Left cardiac atrium (tissue), 4 donors: ENCODE data around the gene CARD11. TPM values are rescaled to one million over a fixed set of nuclear protein-coding genes. Genes with fewer than 3 reads are reported as not detected.
"Not testable (repeated sequence)": the region's sequence is repeated elsewhere in the genome, so short reads cannot be mapped to it uniquely, and the experiment has no call there.

Source experiments
- ATAC-seq, 2 donors: fragments of 200-7000 bp; cut with Tn5 transposase; one replicate each; pipeline ENCODE4 v1.9.1; 2020; ENCODE audit warnings: mild to moderate bottlenecking in 2 of 2, moderate library complexity in 2 of 2
- DNase-seq: peaks from one replicate; pipeline ENCODE4 v3.0.0-alpha.2; 2020
- intact Hi-C, 2 donors: fragments of 100-400 bp; cut with DNase I; formaldehyde crosslinking; loops; one replicate each; pipeline versions ENCODE4 v1.14.1 to v1.15.1; 2022 to 2023
- total RNA-seq, 2 donors: library from RNA; stranded (reverse); fragmentation: NEBNext Ultra II Directional; extraction: Animal tissue kit (Norgen Biotek cat#: 25700); gene quantifications; one replicate each; pipeline ENCODE4 v1.2.1, GENCODE V29; 2021
- donor health status: DM: no; HTN: yes; CAD: no.
- donor health status: DM: no; HTN: yes; CAD: no; lungs with severe emphysema.
- donor health status: DM: yes; HTN: yes; CAD: no.
- donor health status: Dilated cardiomyopathy.

CARD11 gene
- total RNA-seq, 2 donors from 2014 or later: 0.42 to 1.3 TPM

DNA sequence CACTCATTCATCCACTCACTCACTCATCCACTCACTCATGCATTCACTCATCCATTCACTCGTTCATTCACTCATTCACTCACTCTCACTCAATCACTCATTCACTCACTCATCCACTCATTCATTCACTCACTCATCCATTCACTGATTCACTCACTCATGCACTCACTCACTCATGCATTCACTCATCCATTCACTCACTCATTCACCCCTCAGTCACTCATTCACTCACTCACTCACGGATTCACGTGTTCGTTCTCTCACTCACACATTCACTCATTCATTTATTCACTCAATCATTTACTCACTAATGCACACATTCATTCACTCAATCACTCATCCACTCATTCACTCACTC, 73.4 kb downstream of the CARD11 start:
- no peak for DNase-seq
- ATAC-seq: no peak
- intact Hi-C loops: no loop called here

DNA sequence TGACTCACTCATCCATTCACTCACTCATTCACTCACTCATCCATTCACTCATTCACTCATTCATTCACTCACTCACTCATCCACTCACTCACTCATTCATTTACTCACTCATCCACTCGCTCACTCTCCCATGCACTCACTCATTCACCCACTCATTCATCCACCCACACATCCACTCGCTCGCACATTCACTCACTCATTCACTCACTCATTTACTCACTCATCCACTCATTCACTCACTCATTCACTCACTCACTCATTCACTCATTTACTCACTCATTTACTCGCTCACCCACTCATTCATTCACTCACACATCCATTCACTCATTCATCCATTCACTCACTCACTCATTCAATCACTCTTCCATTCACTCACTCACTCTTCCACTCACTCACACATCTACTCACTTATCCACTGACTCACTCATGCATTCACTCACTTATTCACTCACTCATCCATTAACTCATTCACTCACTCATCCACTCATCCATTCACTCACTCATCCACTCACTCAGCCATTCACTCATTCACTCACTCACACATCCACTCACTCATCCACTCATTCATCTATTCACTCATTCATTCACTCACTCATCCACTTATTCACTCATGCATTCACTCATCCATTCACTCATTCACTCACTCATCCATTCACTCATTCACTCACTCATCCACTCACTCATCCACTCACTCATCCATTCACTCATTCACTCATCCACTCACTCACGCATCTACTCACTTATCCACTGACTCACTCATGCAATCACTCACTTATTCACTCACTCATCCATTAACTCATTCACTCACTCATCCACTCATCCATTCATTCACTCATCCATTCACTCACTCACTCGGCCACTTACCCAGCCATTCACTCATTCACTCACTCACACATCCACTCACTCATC, 74.0 kb downstream of the CARD11 start:
- ATAC-seq (no peak), DNase-seq (no peak)
- intact Hi-C loops: no loop called here

DNA sequence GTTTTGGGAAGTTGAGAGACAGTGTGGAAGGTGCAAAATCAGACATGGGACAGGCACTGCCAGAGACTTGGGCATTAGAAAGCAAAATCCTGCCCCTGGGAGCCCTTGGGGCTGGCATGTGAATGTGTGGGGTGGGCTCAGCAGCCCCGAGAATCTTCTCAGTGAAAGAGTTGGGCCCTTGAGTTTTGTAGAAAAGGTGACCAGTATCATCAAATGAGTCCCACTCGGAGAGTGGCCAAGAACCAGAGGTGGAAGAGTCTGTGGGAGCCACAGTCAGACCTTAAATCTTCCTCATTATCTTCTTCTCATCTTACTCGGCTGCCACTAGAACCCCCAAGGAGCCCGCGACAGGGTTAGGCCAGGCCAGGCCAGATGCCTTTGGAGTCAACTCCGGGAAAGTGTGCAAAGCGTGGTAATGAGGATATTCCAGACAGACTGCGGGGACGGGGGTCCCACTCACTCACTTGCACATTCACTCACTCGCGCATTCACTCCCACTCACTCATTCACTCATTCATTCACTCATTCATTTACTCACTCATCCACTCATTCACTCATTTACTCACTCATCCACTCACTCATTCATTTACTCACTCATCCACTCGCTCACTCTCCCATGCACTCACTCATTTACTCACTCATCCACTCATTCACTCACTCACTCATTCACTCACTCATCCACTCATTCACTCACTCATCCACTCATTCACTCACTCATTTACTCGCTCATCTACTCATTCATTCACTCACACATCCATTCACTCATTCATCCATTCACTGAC, 74.9 kb downstream of the CARD11 start:
- DNase-seq: no peak
- intact Hi-C loops: no loop called here
- no peak for ATAC-seq

DNA sequence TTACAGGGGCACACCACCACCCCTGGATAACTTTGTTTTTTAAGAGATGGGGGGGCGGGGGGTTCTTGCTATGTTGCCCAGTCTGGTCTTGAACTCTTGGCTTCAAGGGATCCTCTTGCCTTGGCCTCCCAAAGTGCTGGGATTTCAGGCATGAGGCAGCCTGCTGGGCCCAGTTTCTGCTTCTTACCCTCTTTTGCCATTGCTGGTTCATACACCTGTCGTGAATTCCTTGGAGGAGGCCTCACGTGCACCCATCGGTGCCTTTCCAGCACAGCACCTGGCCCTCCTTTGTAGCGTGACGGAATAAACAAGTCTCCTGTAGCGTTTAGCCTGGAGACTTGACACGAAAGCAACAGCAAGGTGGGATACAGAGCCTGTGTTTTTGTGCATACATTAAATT, 75.5 kb downstream of the CARD11 start:
- DNase-seq (no peak), ATAC-seq (no peak)
- intact Hi-C loops: no loop called here

DNA sequence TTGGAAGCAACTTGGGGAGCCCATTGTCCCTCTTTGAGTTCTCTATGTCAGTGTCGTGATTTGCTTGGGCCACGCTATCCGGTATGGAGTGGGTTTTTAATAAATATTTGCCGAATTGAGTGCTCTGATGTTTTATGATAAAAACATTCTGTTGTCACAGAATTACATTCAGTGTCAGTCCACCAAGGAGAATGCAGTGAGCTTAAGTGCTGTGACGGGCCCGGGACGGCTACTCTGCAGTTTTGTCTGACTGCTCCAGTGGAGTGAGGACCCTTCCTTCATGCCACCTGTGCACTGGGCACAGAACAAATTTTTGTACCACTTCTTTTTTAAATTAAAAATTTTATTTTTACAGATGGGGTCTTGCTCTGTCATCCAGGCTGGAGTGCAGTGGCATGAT, 76.0 kb downstream of the CARD11 start:
- no peak for DNase-seq
- intact Hi-C loops: no loop called here

DNA sequence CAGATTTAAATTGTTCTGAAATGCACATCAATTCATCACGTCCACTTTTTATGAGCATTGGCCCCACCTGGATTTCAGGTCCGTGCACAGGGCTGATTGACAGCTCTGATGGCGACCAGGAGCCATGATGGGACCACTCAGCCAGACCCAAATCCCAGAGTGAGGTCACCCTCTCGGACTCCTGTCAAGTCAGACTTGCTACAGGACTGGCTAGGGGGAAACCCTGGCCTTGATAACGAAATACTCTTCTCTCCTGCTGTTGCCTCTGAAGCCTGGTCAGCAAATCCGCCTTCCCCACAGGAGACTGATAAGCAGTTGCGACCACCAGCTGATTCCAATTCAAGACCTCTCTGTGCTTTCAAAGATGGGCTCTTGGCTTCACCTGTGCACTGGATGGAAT, 76.4 kb downstream of the CARD11 start:
- no peak for DNase-seq
- no peak for ATAC-seq
- intact Hi-C loops: no loop called here

More for the DNA sequence above, 76.0 kb downstream of the CARD11 start:
- no peak for ATAC-seq

DNA sequence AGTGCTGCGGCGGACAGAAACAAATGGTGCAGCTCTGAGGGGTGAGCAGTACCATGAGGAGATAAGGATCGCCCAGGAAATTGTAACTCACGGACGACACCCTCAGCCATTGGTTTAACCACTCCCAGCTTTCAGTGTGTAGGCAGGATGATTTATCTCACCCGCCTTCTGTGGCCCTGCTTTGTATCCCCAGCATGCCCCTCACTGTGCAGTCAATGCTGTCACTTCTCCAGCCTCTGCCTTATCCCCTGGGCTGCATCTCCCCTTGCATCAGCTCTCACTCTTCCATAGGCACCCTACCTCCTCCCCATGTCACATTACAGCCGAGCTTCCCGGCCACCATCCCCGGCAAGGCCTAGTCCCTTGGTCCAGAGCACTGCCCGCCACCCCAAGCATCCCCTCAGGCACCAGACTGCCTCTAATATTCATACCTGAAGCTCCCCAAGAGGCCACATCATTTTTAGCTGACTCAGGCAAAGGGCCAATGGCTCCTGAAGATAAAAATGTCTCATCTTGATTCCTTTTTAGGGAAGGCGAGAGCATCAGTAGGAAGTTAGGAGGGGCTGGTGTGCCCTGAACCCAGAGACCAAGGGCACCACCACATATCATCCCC, 77.1 kb downstream of the CARD11 start:
- ATAC-seq: no peak
- DNase-seq: no peak
- intact Hi-C loops: no loop called here

DNA sequence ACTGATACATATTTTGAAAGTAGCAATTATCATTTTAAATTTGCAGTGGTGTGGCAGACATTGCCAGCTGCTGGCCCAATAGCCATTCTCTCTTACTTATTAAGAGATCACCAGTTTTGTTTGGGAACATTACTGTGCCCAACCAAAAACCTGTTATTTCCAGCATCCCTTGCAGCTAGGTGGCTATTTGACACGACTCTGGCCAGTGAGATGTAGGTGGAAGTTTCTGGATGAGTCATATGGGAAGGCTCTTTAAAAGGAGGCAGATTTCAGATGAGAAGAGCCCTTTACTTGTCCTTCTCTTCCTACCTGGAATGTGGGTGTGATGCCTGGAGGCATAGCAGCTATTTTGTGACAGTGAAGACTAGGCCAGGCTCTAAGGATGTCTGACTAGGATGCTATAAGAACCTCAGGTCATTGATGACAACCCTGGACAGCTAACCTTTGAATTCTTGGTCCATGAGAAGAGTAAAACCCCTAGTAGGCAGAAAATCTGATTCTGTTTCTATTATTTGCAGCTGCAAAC, 77.9 kb downstream of the CARD11 start:
- no peak for DNase-seq
- intact Hi-C loops: no loop called here

DNA sequence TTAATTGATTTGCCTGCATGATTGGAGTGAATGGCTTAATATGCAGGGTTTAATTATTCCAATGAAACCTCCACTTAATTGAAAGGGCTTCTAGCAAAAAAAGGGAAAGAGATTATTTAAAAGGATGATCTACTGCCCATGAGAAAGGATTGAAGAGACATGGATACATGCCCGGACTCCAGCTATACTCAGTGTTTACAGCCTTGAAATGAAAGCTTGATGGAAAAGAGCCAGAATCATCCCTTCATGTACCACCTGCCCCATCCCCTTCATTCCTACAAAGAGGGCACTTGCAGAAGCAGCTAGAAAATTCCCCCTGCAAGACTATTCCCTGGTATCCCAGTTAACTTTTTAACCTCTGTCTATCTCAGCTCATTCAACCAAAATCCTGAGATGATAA, 78.4 kb downstream of the CARD11 start:
- ATAC-seq (no peak), DNase-seq (no peak)
- intact Hi-C loops: no loop called here

More for the DNA sequence above, 77.9 kb downstream of the CARD11 start:
- no peak for ATAC-seq

DNA sequence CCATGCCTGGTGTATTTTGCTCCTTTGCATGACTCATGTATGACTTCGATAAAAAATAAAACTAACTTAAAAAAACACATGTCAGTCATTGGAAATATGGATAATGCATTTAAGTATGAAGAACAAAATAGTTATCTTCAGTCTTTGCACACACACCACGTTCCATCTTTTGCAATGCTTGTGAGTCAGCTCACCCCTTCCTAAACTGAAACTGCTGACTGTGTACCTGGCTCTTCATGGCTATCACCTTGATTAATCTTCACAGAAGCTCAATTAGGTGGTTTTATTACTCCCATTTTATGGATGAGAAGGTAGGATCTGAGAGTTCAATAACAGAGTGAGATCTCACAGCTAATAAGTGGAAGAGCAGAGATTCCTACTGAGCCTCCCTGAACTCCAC, 79.5 kb downstream of the CARD11 start:
- ATAC-seq (no peak), DNase-seq (no peak)
- intact Hi-C loops: no loop called here

DNA sequence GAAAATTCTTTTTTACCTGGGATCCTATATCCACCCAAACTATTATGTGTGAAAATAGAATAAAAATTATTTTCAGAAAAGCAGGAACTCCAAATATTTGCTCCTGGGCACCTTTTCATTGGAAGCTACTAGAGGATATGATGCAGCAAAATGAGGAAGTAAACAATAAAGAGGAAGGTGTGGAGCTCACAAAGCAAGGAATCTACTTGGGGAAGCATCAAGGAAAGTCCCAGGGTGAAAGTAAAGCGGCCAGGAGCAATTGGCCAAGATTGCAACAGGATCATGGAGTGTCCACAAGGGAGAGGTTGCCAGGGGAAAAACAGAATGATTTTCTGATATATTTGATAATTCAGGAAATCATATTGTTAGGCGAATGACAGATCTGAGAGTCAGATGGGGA, 80.8 kb downstream of the CARD11 start:
- intact Hi-C loops: no loop called here
- ATAC-seq (no peak), DNase-seq (no peak)

DNA sequence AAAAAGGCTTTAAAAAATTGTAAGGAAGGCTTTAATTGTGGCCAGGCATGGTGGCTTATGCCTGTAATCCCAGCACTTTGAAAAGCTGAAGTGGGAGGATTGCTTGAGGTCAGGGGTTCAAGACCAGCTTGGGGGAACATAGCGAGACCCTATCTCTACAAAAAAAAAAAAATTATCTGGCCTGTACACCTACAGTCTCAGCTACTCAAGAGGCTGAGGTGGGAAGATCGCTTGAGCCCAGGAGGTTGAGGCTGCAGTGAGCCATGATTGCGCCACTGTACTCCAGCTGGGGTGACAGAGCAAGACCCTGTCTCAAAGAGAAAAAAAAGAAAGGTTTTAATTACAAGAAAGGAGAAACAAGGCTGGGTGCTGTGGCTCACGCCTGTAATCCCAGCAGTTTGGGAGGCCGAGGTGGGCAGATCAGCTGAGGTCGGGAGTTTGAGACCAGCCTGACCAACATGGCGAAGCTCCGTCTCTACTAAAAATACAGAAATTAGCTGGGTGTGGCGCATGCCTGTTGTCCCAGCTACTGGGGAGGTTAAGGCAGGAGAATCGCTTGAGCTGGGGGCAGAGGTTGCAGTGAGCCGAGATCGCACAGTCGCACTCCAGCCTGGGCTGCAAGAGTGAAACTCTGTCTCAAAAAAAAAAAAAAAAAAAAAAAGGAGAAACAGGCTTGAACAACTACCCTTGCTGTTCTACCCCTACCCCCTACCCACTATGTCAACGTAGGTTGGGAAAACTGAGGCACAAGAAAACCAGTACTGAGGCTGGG, 83.7 kb downstream of the CARD11 start:
- DNase-seq (no peak), ATAC-seq (no peak)
- intact Hi-C loops: no loop called here

DNA sequence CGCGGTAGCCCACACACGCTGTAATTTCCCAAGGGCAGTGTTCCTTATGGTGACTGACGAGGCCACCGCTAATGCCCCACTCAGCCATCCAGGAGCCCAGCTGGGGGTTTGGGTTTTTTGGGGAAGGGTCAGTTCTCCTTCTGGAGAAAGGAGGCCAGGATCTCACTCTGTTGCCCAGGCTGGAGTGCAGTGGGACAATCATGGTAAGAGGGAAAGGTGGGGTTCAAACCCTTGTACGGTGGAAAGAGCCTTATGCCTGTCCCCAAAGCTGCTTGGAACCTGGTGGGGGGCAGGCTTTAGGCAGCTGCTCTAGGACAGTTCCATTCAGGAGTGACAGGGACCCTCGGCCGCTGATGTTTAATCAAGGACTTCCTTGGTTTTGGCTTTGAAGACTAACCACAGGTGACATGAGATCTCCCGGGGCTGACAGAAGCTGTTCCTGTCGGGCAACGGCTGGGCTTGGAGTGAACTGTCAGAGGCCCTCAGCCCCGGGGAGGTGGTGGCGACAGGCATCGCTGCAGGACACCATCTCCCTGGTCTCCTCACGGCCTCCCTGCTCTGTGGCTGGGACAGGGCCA, 84.5 kb downstream of the CARD11 start:
- intact Hi-C loops: no loop called here
- ATAC-seq (no peak), DNase-seq (no peak)

DNA sequence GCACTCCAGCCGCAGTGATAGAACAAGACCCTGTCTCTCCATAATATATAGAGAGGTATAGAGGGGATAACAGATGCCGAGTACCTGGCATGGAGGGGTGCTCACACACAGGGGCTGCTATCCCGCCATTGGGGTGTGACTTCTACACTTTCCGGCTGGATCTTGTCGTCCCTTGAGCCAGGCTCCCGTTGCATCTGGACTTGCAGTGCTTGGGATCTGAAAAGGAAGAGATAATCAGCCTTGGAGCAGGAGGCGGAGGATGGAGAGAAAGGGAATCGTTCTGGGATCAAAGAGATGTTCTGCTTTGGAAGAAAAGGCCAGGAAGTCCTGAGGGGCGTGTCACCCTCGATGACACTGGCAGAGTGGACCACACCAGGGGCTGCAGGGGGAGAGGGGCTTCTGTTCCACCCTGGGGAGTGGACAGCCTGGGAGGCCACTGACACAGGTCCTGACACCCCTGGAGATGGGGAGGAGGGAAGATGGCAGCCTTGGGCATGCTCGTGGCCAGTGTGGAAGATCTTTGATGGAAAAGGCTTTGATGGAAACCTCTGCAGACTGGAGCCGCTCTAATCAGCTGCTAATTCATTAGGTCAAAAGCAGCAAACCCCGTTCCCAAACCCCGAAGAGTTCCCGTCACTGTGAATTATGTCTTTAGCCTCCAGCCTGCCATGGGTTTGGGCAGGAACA, 85.1 kb downstream of the CARD11 start:
- intact Hi-C loops: no loop called here
- DNase-seq (no peak), ATAC-seq (no peak)

DNA sequence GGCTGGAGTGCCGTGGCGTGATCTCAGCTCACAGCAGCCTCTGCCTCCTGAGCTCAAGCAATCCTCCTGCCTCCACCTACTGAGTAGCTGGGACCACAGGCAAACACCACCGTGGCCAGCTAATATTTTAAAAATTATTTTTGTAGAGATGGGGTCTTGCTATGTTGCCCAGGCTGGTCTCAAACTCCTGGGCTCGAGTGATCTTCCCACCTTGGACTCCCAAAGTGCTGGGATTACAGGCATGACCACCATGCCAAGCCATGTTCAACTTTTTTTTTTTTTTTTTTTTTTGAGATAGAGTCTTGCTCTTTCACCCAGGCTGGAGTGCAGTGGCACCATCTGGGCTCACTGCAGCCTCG, 86.3 kb downstream of the CARD11 start:
- ATAC-seq, DNase-seq, intact Hi-C loops: not testable (repeated sequence)

DNA sequence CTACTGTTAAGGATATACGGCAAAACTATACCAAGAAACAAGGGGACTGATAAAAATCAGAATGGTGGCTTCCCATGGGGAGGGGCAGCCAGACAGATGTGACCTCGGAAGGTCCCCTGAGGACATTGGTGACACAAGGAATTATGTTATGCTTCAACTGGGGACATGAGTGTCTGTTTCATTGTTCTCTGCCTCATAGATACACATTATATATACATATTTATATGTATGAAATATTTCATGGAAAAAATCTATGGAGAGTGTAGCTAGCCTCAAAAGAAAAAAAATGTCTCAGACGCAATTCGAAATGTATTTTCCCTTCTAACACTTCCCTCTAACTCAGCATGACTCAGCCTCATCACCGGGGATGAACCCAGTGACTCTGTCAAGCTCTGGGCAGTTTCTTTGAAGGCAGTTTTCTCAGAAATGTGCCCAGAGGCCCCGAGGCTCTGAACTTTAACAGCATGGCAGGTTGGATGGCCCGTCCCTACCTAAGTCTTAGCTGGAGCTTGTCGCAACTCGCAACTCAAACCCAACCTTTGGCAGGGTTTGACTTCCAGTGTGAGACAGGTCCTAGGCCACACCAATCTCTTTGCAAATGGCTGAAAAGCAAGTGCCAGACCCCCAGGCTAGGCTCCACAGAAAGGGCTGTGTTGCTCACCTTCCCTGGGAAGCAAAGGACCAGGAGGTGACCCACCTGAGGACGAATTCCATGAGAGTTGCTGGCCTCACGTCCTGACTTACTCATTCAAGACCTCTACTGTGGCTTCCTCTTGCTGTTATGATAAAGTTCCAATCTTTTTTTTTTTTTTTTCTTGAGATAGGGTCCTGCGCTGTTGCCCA, 86.9 kb downstream of the CARD11 start:
- ATAC-seq: no peak
- no peak for DNase-seq
- intact Hi-C loops: no loop called here

DNA sequence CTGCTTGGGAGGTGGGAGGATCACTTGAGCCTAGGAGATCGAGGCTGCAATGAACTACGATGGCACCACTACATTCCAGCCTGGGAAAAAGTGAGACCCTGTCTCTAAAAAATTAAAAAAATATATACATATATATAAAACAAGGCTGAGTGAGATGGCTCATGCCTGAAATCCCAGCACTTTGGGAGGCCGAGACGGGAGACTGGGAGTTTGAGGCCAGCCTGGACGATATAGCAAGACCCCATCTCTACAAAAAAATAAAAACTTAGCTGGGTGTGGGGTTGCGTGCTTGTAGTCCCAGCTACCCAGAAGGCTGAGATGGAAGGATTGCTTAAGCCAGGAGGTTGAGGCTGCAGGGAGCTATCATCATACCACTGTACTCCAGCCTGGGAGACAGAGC, 87.6 kb downstream of the CARD11 start:
- ATAC-seq (no peak), DNase-seq (no peak)
- intact Hi-C loops: no loop called here

DNA sequence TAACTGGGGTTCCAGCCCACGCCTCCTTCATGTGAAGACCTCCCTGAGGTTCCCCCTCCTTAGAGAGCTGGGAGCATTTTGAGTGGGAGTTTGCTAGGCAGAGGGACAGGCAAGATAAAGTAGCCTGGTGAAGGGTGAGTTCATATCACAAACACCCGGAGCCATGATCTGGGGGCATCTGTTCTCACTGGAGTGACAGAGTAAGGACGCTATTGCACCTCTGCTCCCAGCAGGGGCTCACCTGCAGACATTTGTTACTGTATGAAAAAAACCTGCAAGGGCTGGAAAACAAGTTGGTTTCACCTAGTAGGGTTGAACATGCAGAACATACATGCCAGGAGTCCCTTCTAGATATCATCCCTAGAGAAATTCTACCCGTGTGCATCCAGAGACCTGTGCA, 88.4 kb downstream of the CARD11 start:
- ATAC-seq (no peak), DNase-seq (no peak)
- intact Hi-C loops: no loop called here
